ENCODE measurements around the gene CTIF.

DNA sequence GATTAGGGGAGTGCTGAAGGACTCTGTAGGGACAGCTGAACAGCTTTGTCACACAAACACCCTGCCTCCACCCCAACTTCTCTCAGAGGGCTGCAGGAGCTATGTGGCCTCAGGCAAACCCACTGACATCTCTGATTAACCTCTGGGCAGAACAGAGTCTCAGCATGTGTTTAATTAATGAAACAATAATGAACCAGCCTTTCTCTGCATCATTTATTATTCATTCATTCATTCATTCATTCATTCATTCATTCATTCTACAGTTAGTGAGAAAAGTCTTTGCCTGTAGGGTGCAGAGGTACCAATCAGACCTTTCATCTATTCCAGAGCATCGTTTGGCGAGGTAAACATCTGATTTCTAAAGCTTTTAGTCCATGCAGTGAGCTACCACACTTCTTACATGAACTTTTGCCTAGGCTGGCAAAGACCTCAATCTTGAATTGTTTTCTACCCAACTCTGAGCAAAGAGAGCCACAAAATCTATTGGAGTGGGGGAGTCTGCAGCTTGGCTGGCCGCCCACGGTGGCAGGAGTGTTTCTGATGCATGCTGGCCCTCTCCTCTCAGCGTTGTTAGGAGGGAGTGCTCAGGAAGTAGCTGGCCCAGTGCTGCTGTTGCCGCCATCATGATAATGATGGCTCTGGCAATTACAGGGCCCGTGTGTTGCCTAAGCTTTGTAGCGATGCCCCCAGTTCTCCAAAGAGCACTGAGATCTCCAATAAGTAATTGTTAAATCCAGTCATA, 213.1 kb downstream of the CTIF start:
- TF ChIP-seq, protein P1, sequence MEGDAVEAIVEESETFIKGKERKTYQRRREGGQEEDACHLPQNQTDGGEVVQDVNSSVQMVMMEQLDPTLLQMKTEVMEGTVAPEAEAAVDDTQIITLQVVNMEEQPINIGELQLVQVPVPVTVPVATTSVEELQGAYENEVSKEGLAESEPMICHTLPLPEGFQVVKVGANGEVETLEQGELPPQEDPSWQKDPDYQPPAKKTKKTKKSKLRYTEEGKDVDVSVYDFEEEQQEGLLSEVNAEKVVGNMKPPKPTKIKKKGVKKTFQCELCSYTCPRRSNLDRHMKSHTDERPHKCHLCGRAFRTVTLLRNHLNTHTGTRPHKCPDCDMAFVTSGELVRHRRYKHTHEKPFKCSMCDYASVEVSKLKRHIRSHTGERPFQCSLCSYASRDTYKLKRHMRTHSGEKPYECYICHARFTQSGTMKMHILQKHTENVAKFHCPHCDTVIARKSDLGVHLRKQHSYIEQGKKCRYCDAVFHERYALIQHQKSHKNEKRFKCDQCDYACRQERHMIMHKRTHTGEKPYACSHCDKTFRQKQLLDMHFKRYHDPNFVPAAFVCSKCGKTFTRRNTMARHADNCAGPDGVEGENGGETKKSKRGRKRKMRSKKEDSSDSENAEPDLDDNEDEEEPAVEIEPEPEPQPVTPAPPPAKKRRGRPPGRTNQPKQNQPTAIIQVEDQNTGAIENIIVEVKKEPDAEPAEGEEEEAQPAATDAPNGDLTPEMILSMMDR (IDR thresholded peaks at IDR 0.05; ENCODE audit: low read length): no peak
- TF ChIP-seq EZH2 (optimal IDR thresholded peaks at IDR 0.05; ENCODE audit: low read depth, low read length): no peak

All from MM.1S (cell line).